HEK293 (cell line): ENCODE measurements around the gene RRP1.

Source experiments
- CTCF ChIA-PET: fragments of 350-600 bp; formaldehyde crosslinking; extraction: SDS; loops from one replicate; lab custom pipeline; 2021; ENCODE audit warnings: antibody characterized with exemption; lab: Yijun Ruan, JAX
- POLR2A ChIA-PET: fragments of 300-600 bp; formaldehyde crosslinking; extraction: SDS; loops from one replicate; lab custom pipeline; 2020; ENCODE audit warnings: antibody characterized with exemption, inconsistent platforms; lab: Yijun Ruan, JAX
- H3K27ac ChIP-seq: fragments of 200-500 bp; sonication (Bioruptor generic); 2 replicates; pipeline ENCODE4 v1.5.1; 2014; ENCODE audit warnings: low read depth, low read length, control low read depth, inconsistent platforms; ENCODE audit errors: extremely low read depth
- H3K36me3 ChIP-seq, 2 experiments: fragments of 200-500 bp in 1 of 2; sonication (Bioruptor generic) in 1 of 2; 1 replicate in 1 of 2; 2 replicates in 1 of 2; pipeline ENCODE4 v1.5.1; 2014 to 2017; ENCODE audit warnings: inconsistent platforms in 2 of 2, low read length in 2 of 2; ENCODE audit not compliant: control insufficient read depth in 2 of 2, insufficient read depth in 1 of 2
- H3K4me1 ChIP-seq: fragments of 200-500 bp; sonication (Bioruptor generic); 2 replicates; pipeline ENCODE4 v1.5.1; 2014; ENCODE audit warnings: mild to moderate bottlenecking, low read length, inconsistent platforms; ENCODE audit not compliant: control insufficient read depth, insufficient read depth
- H3K4me3 ChIP-seq: 2 replicates; pipeline ENCODE4 v1.5.1; 2011; ENCODE audit warnings: low read depth, mild to moderate bottlenecking, control low read depth, low read length, moderate library complexity
- H3K9me3 ChIP-seq: fragments of 200-500 bp; sonication (Bioruptor generic); 2 replicates; pipeline ENCODE4 v1.5.1; 2014; ENCODE audit warnings: low read depth, low read length, inconsistent platforms; ENCODE audit not compliant: control insufficient read depth, insufficient read depth
- KLF10 ChIP-seq: fragments of 450-650 bp; IDR thresholded peaks from 2 replicates; pipeline ENCODE4 v1.5.1; 2018; ENCODE audit warnings: missing biosample characterization, mild to moderate bottlenecking, missing genetic modification characterization
- KLF16 ChIP-seq: fragments of 450-650 bp; formaldehyde crosslinking; IDR thresholded peaks from 2 replicates; pipeline ENCODE4 v1.5.1; 2017; ENCODE audit warnings: missing biosample characterization, missing genetic modification characterization
- PATZ1 ChIP-seq: fragments of 450-650 bp; formaldehyde crosslinking; IDR thresholded peaks from 2 replicates; pipeline ENCODE4 v1.5.1; 2016; ENCODE audit warnings: missing biosample characterization, missing genetic modification characterization
- PRDM10 ChIP-seq: fragments of 450-650 bp; formaldehyde crosslinking; IDR thresholded peaks from 2 replicates; pipeline ENCODE4 v1.5.1; 2016; ENCODE audit warnings: missing biosample characterization, missing genetic modification characterization
- REPIN1 ChIP-seq: fragments of 450-650 bp; formaldehyde crosslinking; IDR thresholded peaks from 2 replicates; pipeline ENCODE4 v1.5.1; 2017; ENCODE audit warnings: missing biosample characterization, missing genetic modification characterization, low read depth
- WT1 ChIP-seq: fragments of 450-650 bp; formaldehyde crosslinking; IDR thresholded peaks from 2 replicates; pipeline ENCODE4 v1.5.1; 2016; ENCODE audit warnings: missing biosample characterization, missing genetic modification characterization
- ZNF112 ChIP-seq: fragments of 450-650 bp; formaldehyde crosslinking; IDR thresholded peaks from 2 replicates; pipeline ENCODE4 v1.5.0; 2017; ENCODE audit warnings: missing biosample characterization, missing genetic modification characterization
- ZNF138 ChIP-seq: fragments of 450-650 bp; formaldehyde crosslinking; IDR thresholded peaks from 2 replicates; pipeline ENCODE4 v1.5.1; 2016; ENCODE audit warnings: missing biosample characterization, missing genetic modification characterization, borderline replicate concordance
- ZNF140 ChIP-seq: fragments of 450-650 bp; formaldehyde crosslinking; IDR thresholded peaks from 2 replicates; pipeline ENCODE4 v1.5.1; 2016; ENCODE audit warnings: missing biosample characterization, missing genetic modification characterization
- ZNF157 ChIP-seq: fragments of 450-650 bp; formaldehyde crosslinking; IDR thresholded peaks from 2 replicates; pipeline ENCODE4 v1.5.1; 2016; ENCODE audit warnings: missing biosample characterization, missing genetic modification characterization
- ZNF202 ChIP-seq: fragments of 450-650 bp; formaldehyde crosslinking; IDR thresholded peaks from 2 replicates; pipeline ENCODE4 v1.5.1; 2016; ENCODE audit warnings: missing biosample characterization, missing genetic modification characterization, borderline replicate concordance
- ZNF311 ChIP-seq: fragments of 450-650 bp; formaldehyde crosslinking; IDR thresholded peaks from 2 replicates; pipeline ENCODE4 v1.5.1; 2017; ENCODE audit warnings: missing biosample characterization, missing genetic modification characterization, borderline replicate concordance
- ZNF324 ChIP-seq: fragments of 450-650 bp; formaldehyde crosslinking; IDR thresholded peaks from 2 replicates; pipeline ENCODE4 v1.5.1; 2016; ENCODE audit warnings: missing biosample characterization, missing genetic modification characterization
- ZNF394 ChIP-seq: fragments of 450-650 bp; formaldehyde crosslinking; IDR thresholded peaks from 2 replicates; pipeline ENCODE4 v1.5.1; 2016; ENCODE audit warnings: missing biosample characterization, missing genetic modification characterization, mild to moderate bottlenecking, moderate library complexity, borderline replicate concordance
- ZNF473 ChIP-seq: fragments of 450-650 bp; formaldehyde crosslinking; IDR thresholded peaks from 2 replicates; pipeline ENCODE4 v1.5.1; 2017; ENCODE audit warnings: missing biosample characterization, missing genetic modification characterization
- ZNF521 ChIP-seq: fragments of 450-650 bp; formaldehyde crosslinking; IDR thresholded peaks from 2 replicates; pipeline ENCODE4 v1.5.1; 2017; ENCODE audit warnings: missing biosample characterization, mild to moderate bottlenecking, missing genetic modification characterization
- ZNF529 ChIP-seq: fragments of 450-650 bp; formaldehyde crosslinking; IDR thresholded peaks from 2 replicates; pipeline ENCODE4 v1.5.1; 2017; ENCODE audit warnings: missing genetic modification characterization, missing biosample characterization; ENCODE audit not compliant: insufficient replicate concordance
- ZNF544 ChIP-seq: fragments of 450-650 bp; formaldehyde crosslinking; IDR thresholded peaks from 2 replicates; pipeline ENCODE4 v1.5.0; 2017; ENCODE audit warnings: missing biosample characterization, missing genetic modification characterization
- ZNF654 ChIP-seq: fragments of 450-650 bp; formaldehyde crosslinking; IDR thresholded peaks from 2 replicates; pipeline ENCODE4 v1.5.1; 2016; ENCODE audit warnings: low read depth, missing biosample characterization, missing genetic modification characterization
- ZNF660 ChIP-seq: fragments of 450-650 bp; IDR thresholded peaks from 2 replicates; pipeline ENCODE4 v1.5.1; 2018; ENCODE audit warnings: missing biosample characterization, mild to moderate bottlenecking, missing genetic modification characterization
- ZNF701 ChIP-seq: fragments of 450-650 bp; formaldehyde crosslinking; IDR thresholded peaks from 2 replicates; pipeline ENCODE4 v1.5.1; 2016; ENCODE audit warnings: missing biosample characterization, missing genetic modification characterization
- ZNF830 ChIP-seq: fragments of 450-650 bp; IDR thresholded peaks from 2 replicates; pipeline ENCODE4 v1.5.0; 2018; ENCODE audit warnings: missing biosample characterization, missing genetic modification characterization, low read depth, mild to moderate bottlenecking, moderate library complexity
- TF ChIP-seq, protein P1 (sequence below): fragments of 450-650 bp; formaldehyde crosslinking; IDR thresholded peaks from 2 replicates; pipeline ENCODE4 v1.5.1; 2016; ENCODE audit warnings: missing biosample characterization, missing genetic modification characterization
- TF ChIP-seq, protein P2 (sequence below): fragments of 450-650 bp; formaldehyde crosslinking; IDR thresholded peaks from 2 replicates; pipeline ENCODE4 v1.5.1; 2016; ENCODE audit warnings: missing biosample characterization, missing genetic modification characterization

The RRP1 gene

GRCh38 chr21:43800124-43800523 lies 10.7 kb downstream of the RRP1 start:
- H3K36me3 ChIP-seq: peaks cover 28 to 95% of the 10 kb centered on the region in 2 experiments
- POLR2A ChIA-PET: interaction anchor here (1.6 kb wide), 1 partner anchor 11 kb away, joined by 3 read pairs; no protein-coding TSS in a partner anchor

DNA sequence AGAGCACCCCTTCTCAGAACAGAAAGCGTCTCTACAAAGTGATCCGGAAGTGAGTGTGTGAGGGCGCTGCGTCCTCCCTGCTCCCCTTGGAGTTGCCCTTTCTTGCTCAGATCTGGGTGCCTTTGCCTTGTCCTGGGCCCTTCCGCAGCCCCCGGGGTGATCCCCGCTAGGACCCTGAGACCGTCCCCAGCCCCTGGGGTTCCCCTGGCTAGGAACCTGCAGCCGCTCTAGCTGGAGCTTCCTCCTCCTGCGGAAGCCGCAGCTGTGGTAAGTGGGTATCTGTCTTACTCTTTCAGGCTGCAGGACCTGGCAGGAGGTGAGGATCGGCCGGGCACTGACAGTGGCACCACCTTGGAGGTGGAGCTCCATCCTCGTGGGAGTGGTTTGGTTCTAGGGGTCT lies 11.2 kb downstream of the RRP1 start:
- ChIA-PET CTCF (interaction anchor here (0.6 to 1.2 kb wide), 2 partner anchors 11 to 12 kb away, joined by 4 to 6 read pairs; no protein-coding TSS in a partner anchor), POLR2A (interaction anchor here (0.5 to 1.6 kb wide), 2 partner anchors 11 to 35 kb away, joined by 3 to 4 read pairs; no protein-coding TSS in a partner anchor)
- Histone ChIP-seq H3K4me3 (no peak overlapping the region), H3K27ac (no peak overlapping the region), H3K36me3 (peaks cover 25 to 95% of the 10 kb centered on the region in 2 experiments), H3K4me1 (no peaks in the 10 kb centered on the region), H3K9me3 (no peaks in the 10 kb centered on the region)
- no peak for TF ChIP-seq ZNF394
- TF ChIP-seq, protein P1, sequence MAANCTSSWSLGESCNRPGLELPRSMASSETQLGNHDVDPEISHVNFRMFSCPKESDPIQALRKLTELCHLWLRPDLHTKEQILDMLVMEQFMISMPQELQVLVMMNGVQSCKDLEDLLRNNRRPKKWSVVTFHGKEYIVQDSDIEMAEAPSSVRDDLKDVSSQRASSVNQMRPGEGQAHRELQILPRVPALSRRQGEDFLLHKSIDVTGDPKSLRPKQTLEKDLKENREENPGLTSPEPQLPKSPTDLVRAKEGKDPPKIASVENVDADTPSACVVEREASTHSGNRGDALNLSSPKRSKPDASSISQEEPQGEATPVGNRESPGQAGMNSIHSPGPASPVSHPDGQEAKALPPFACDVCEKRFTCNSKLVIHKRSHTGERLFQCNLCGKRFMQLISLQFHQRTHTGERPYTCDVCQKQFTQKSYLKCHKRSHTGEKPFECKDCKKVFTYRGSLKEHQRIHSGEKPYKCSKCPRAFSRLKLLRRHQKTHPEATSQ (tag by site-specific recombination): no peak
- no peak for TF ChIP-seq ZNF544 (tag by site-specific recombination)
- TF ChIP-seq ZNF140 (tag by site-specific recombination): no peak
- TF ChIP-seq ZNF324 (tag by site-specific recombination): no peak
- no peak for TF ChIP-seq ZNF473 (tag by site-specific recombination)
- TF ChIP-seq ZNF112: no peak
- no peak for TF ChIP-seq ZNF701
- TF ChIP-seq WT1 (tag by site-specific recombination): no peak
- no peak for TF ChIP-seq PRDM10 (tag by site-specific recombination)
- no peak for TF ChIP-seq ZNF654 (tag by site-specific recombination)
- no peak for TF ChIP-seq ZNF529 (tag by site-specific recombination)
- TF ChIP-seq, all 188 proteins: peak for 0

More at GRCh38 chr21:43800124-43800523, 10.7 kb downstream of the RRP1 start:
- no peak for TF ChIP-seq KLF16 (tag by site-specific recombination)
- TF ChIP-seq ZNF830 (tag by site-specific recombination): no peak
- TF ChIP-seq, protein P2, sequence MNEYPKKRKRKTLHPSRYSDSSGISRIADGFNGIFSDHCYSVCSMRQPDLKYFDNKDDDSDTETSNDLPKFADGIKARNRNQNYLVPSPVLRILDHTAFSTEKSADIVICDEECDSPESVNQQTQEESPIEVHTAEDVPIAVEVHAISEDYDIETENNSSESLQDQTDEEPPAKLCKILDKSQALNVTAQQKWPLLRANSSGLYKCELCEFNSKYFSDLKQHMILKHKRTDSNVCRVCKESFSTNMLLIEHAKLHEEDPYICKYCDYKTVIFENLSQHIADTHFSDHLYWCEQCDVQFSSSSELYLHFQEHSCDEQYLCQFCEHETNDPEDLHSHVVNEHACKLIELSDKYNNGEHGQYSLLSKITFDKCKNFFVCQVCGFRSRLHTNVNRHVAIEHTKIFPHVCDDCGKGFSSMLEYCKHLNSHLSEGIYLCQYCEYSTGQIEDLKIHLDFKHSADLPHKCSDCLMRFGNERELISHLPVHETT: no peak
- no peak for TF ChIP-seq PATZ1 (tag by site-specific recombination)
- no peak for TF ChIP-seq ZNF660 (tag by site-specific recombination)
- TF ChIP-seq KLF10 (tag by site-specific recombination): no peak
- TF ChIP-seq ZNF157 (tag by site-specific recombination): no peak
- TF ChIP-seq REPIN1 (tag by site-specific recombination): no peak
- TF ChIP-seq ZNF521 (tag by site-specific recombination): no peak
- TF ChIP-seq ZNF138 (tag by site-specific recombination): no peak
- no peak for TF ChIP-seq ZNF311 (tag by site-specific recombination)
- TF ChIP-seq ZNF202: no peak
- TF ChIP-seq, all 188 proteins: peak for 0
- H3K4me3 ChIP-seq: no peak overlapping the region
- CTCF ChIA-PET: interaction anchor here (1.0 to 1.2 kb wide), 2 partner anchors 10 to 175 kb away, joined by 3 to 6 read pairs; no protein-coding TSS in a partner anchor
- no peak overlapping the region for H3K27ac ChIP-seq
- H3K9me3 ChIP-seq: no peaks in the 10 kb centered on the region
- H3K4me1 ChIP-seq: no peaks in the 10 kb centered on the region
